ENCODE results near the gene FAM186B.
"Not testable (repeated sequence)": the region's sequence is repeated elsewhere in the genome, so short reads cannot be mapped to it uniquely, and the experiment has no call there.

FAM186B gene

GRCh38 chr12:49633703-49634345 lies 28.4 kb upstream of the FAM186B start:
- no peak for DNase-seq (ENCODE audit: low read depth)

- DNase-seq (ENCODE audit: low read depth): no peak
Measured at GRCh38 chr12:49632986-49633702, 27.7 kb upstream of the FAM186B start.

- no peak for DNase-seq (ENCODE audit: low read depth)
Measured at GRCh38 chr12:49632401-49632800, 27.0 kb upstream of the FAM186B start.

- DNase-seq (ENCODE audit: low read depth): no peak
Measured at GRCh38 chr12:49631336-49631907, 26.0 kb upstream of the FAM186B start.

- DNase-seq (ENCODE audit: low read depth): peak; percentile 69
Measured at GRCh38 chr12:49627752-49628360, 22.4 kb upstream of the FAM186B start.

GRCh38 chr12:49626836-49627235 lies 21.4 kb upstream of the FAM186B start:
- no peak for DNase-seq (ENCODE audit: low read depth)

- peak; percentile 51 for DNase-seq (ENCODE audit: low read depth)
Measured at GRCh38 chr12:49626169-49626835, 20.9 kb upstream of the FAM186B start.

- DNase-seq (ENCODE audit: low read depth): peak; percentile 73
Measured at GRCh38 chr12:49624921-49625577, 19.6 kb upstream of the FAM186B start.

GRCh38 chr12:49623142-49623904 lies 17.9 kb upstream of the FAM186B start, which contains the start of gene PRPF40B:
Gene PRPF40B, plus strand, starts transcription at chr12:49623561. Its CDS starts 30 bp downstream, at chr12:49623591.
- DNase-seq (ENCODE audit: low read depth): peak; percentile 87

- DNase-seq (ENCODE audit: low read depth): peak; percentile 64
Measured at GRCh38 chr12:49622501-49623141, 17.2 kb upstream of the FAM186B start.

- no peak for DNase-seq (ENCODE audit: low read depth)
Measured at GRCh38 chr12:49621651-49622500, 16.4 kb upstream of the FAM186B start.

GRCh38 chr12:49619286-49619685 lies 13.8 kb upstream of the FAM186B start:
- no peak for DNase-seq (ENCODE audit: low read depth)

- DNase-seq (ENCODE audit: low read depth): no peak
Measured at GRCh38 chr12:49618576-49618975, 13.1 kb upstream of the FAM186B start.

- no peak for DNase-seq (ENCODE audit: low read depth)
Measured at GRCh38 chr12:49616533-49617219, 11.2 kb upstream of the FAM186B start.

GRCh38 chr12:49615725-49616124 lies 10.3 kb upstream of the FAM186B start:
- DNase-seq (ENCODE audit: low read depth): peak; percentile 94

- DNase-seq (ENCODE audit: low read depth): no peak
Measured at GRCh38 chr12:49612210-49612609, 6.8 kb upstream of the FAM186B start.

- DNase-seq (ENCODE audit: low read depth): not testable (repeated sequence)
Measured at GRCh38 chr12:49610785-49611184, 5.3 kb upstream of the FAM186B start.

GRCh38 chr12:49609875-49610154 lies 4.4 kb upstream of the FAM186B start:
- DNase-seq (ENCODE audit: low read depth): peak; percentile 76

Data from ELR (cell line).